Measurements from ENCODE around the gene LRRC32. TPM values are rescaled to one million over a fixed set of nuclear protein-coding genes. Genes with fewer than 3 reads are reported as not detected.

The LRRC32 gene
- polyA plus RNA-seq, 3 donors: 1.5 TPM; not detected in 2

DNA sequence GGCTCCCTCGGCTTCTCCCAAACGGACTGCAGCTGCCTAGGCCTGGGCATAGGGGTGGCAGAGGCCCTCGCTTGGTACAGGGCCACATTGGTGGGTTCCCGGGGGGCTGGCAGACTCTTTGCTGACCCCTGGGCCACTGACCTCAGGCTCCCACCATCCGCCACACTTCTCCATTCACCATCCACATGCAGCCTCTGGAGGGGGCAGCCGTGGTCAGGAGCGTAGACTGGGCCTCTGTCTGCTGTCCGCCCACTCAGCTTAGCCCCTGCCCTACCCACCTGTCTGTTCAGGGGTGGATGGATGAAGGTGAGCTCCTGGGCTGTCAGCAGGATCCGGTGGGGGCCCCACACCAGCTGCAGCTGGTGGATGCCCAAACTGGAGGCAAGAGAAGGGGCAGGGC is 45.7 kb upstream of the LRRC32 start:
- Histone ChIP-seq H2AFZ (ENCODE audit: insufficient read depth, low read depth, low read length, poor library complexity, severe bottlenecking) (no peak overlapping the region), H3K4me2 (replicated peaks; ENCODE audit: extremely low read depth, low read length, poor library complexity, severe bottlenecking) (no peak overlapping the region), H3K36me3 (replicated peaks in 1 of 2; ENCODE audit: control insufficient read depth in 1 of 2, insufficient read depth in 2 of 2, low read length in 2 of 2) (no peaks in the 10 kb centered on the region), H3K27me3 (ENCODE audit: control insufficient read depth in 2 of 2, insufficient read depth in 2 of 2, low read length in 2 of 2) (no peaks in the 10 kb centered on the region), H3K9me3 (replicated peaks in 1 of 2; ENCODE audit: control insufficient read depth in 1 of 2, insufficient read depth in 1 of 2, low read length in 2 of 2) (no peaks in the 10 kb centered on the region), H3K9ac (ENCODE audit: insufficient read depth, low read length, poor library complexity, severe bottlenecking) (no peak overlapping the region), H3K4me1 (ENCODE audit: control insufficient read depth in 1 of 2, insufficient read depth in 2 of 2, low read length in 2 of 2) (no peaks in the 10 kb centered on the region), H3K4me3 (replicated peaks in 1 of 3; ENCODE audit: low read depth in 2 of 3, low read length in 3 of 3) (no peak overlapping the region), H3K79me2 (ENCODE audit: insufficient read depth, low read length) (no peaks in the 10 kb centered on the region), H4K20me1 (ENCODE audit: insufficient read depth, low read length) (no peaks in the 10 kb centered on the region), H3K27ac (ENCODE audit: low read depth in 1 of 2, low read length in 2 of 2) (no peak overlapping the region)
- intact Hi-C loops (cut with micrococcal nuclease): no loop called here
- Mint-ChIP-seq H3K4me1 (no peaks in the 10 kb centered on the region), H3K9me3 (no peaks in the 10 kb centered on the region), H3K4me3 (no peak overlapping the region), H3K27ac (no peak overlapping the region), H3K27me3 (ENCODE audit: low read depth in 3 of 3) (peaks cover 0 to 4% (median 3%) of the 10 kb centered on the region in 3 donors), H3K36me3 (no peaks in the 10 kb centered on the region)
- WGBS (ENCODE audit: insufficient coverage): 98% methylated on average over 5 of the region's 9 CpGs
- TF ChIP-seq, protein P1, sequence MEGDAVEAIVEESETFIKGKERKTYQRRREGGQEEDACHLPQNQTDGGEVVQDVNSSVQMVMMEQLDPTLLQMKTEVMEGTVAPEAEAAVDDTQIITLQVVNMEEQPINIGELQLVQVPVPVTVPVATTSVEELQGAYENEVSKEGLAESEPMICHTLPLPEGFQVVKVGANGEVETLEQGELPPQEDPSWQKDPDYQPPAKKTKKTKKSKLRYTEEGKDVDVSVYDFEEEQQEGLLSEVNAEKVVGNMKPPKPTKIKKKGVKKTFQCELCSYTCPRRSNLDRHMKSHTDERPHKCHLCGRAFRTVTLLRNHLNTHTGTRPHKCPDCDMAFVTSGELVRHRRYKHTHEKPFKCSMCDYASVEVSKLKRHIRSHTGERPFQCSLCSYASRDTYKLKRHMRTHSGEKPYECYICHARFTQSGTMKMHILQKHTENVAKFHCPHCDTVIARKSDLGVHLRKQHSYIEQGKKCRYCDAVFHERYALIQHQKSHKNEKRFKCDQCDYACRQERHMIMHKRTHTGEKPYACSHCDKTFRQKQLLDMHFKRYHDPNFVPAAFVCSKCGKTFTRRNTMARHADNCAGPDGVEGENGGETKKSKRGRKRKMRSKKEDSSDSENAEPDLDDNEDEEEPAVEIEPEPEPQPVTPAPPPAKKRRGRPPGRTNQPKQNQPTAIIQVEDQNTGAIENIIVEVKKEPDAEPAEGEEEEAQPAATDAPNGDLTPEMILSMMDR (IDR thresholded peaks at IDR 0.05): no peak
- DNase-seq: no peak

DNA sequence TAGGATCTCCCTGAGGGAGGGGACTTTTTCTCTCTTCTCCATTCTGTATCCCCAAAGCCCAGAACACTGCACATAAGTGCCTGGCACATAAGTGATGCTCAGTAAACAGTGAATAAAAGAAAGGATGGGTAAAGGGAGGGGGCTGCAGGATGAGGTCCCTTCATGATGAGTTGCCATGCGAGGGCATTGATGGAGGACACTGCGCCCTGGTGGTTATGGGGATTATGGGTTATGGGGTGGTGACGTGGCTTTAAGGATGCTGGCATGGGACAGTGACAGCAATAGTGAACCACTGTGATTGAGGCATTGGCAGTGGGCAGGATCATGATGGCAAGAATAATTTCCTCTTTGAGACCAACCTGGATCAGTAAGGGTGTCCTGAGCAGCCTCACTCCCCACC is 43.9 kb upstream of the LRRC32 start:
- intact Hi-C loops (cut with micrococcal nuclease): no loop called here
- Mint-ChIP-seq H3K27me3 (ENCODE audit: low read depth in 3 of 3) (peaks cover 0 to 6% (median 3%) of the 10 kb centered on the region in 3 donors), H3K4me1 (no peaks in the 10 kb centered on the region), H3K27ac (no peak overlapping the region), H3K36me3 (no peaks in the 10 kb centered on the region), H3K4me3 (no peak overlapping the region), H3K9me3 (no peaks in the 10 kb centered on the region)
- H3K27ac ChIP-seq (ENCODE audit: low read depth in 1 of 2, low read length in 2 of 2): no peak overlapping the region
- no peaks in the 10 kb centered on the region for H3K4me1 ChIP-seq (ENCODE audit: control insufficient read depth in 1 of 2, insufficient read depth in 2 of 2, low read length in 2 of 2)
- H3K9me3 ChIP-seq (replicated peaks in 1 of 2; ENCODE audit: control insufficient read depth in 1 of 2, insufficient read depth in 1 of 2, low read length in 2 of 2): no peaks in the 10 kb centered on the region
- H3K9ac ChIP-seq (ENCODE audit: insufficient read depth, low read length, poor library complexity, severe bottlenecking): no peak overlapping the region
- H3K4me3 ChIP-seq (replicated peaks in 1 of 3; ENCODE audit: low read depth in 2 of 3, low read length in 3 of 3): no peak overlapping the region
- TF ChIP-seq, protein P1 (IDR thresholded peaks at IDR 0.05): peak; percentile 15
- DNase-seq: no peak
- H4K20me1 ChIP-seq (ENCODE audit: insufficient read depth, low read length): no peaks in the 10 kb centered on the region
- no peaks in the 10 kb centered on the region for H3K79me2 ChIP-seq (ENCODE audit: insufficient read depth, low read length)
- H3K36me3 ChIP-seq (replicated peaks in 1 of 2; ENCODE audit: control insufficient read depth in 1 of 2, insufficient read depth in 2 of 2, low read length in 2 of 2): no peaks in the 10 kb centered on the region
- no peak overlapping the region for H3K4me2 ChIP-seq (replicated peaks; ENCODE audit: extremely low read depth, low read length, poor library complexity, severe bottlenecking)
- H3K27me3 ChIP-seq (ENCODE audit: control insufficient read depth in 2 of 2, insufficient read depth in 2 of 2, low read length in 2 of 2): no peaks in the 10 kb centered on the region
- H2AFZ ChIP-seq (ENCODE audit: insufficient read depth, low read depth, low read length, poor library complexity, severe bottlenecking): no peak overlapping the region
- WGBS (ENCODE audit: insufficient coverage): 100% methylated on average over 2 of the region's 3 CpGs

All from CD14-positive monocyte (primary cell).